Chondrocyte (in vitro differentiated cells): Measurements from ENCODE around the gene MSH5. TPM values are rescaled to one million over a fixed set of nuclear protein-coding genes. Genes with fewer than 3 reads are reported as not detected.

Experiments used
- DNase-seq: peaks from one replicate; pipeline ENCODE4 v3.0.0; 2021; ENCODE audit warnings: mixed read lengths, low spot score
- H3K27ac Mint-ChIP-seq: one replicate; pipeline ENCODE4 v1.8.0; 2021; ENCODE audit warnings: mild to moderate bottlenecking, moderate library complexity, mixed read lengths; ENCODE audit not compliant: unreplicated experiment
- H3K27me3 Mint-ChIP-seq: 2 replicates; pipeline ENCODE4 v1.8.0; 2021; ENCODE audit warnings: low read depth, mixed read lengths
- H3K36me3 Mint-ChIP-seq: 2 replicates; pipeline ENCODE4 v1.8.0; 2021; ENCODE audit warnings: low read depth, mixed read lengths
- H3K4me1 Mint-ChIP-seq: 2 replicates; pipeline ENCODE4 v1.8.0; 2021; ENCODE audit warnings: low read depth, mild to moderate bottlenecking, mixed read lengths
- H3K4me3 Mint-ChIP-seq: one replicate; pipeline ENCODE4 v1.8.0; 2021; ENCODE audit warnings: mild to moderate bottlenecking, moderate library complexity, mixed read lengths; ENCODE audit not compliant: unreplicated experiment
- H3K9me3 Mint-ChIP-seq: 2 replicates; pipeline ENCODE4 v1.8.0; 2021; ENCODE audit warnings: low read depth, mixed read lengths
- CTCF ChIP-seq: fragments of 200-600 bp; sonication (generic); IDR thresholded peaks from 2 replicates; pipeline ENCODE4 v1.5.0; 2021; ENCODE audit warnings: antibody characterized with exemption, mild to moderate bottlenecking, moderate library complexity
- total RNA-seq: library from RNA; stranded (reverse); gene quantifications from 3 replicates; pipeline ENCODE4 v1.2.1, GENCODE V29; 2021

Gene MSH5
- total RNA-seq, 1 donor from 2014 or later = 9.4 TPM

- no peaks in the 10 kb centered on the region for H3K27me3 Mint-ChIP-seq
- no peak overlapping the region for H3K27ac Mint-ChIP-seq
- no peak for DNase-seq
- no peak for TF ChIP-seq CTCF
- peaks cover under 1% of the 10 kb centered on the region for H3K36me3 Mint-ChIP-seq
- H3K4me1 Mint-ChIP-seq = peaks cover 5% of the 10 kb centered on the region
- H3K9me3 Mint-ChIP-seq = no peaks in the 10 kb centered on the region
- no peak overlapping the region for H3K4me3 Mint-ChIP-seq
Measured at GRCh38 chr6:31768363-31769257, 28.8 kb downstream of the MSH5 start.

DNA sequence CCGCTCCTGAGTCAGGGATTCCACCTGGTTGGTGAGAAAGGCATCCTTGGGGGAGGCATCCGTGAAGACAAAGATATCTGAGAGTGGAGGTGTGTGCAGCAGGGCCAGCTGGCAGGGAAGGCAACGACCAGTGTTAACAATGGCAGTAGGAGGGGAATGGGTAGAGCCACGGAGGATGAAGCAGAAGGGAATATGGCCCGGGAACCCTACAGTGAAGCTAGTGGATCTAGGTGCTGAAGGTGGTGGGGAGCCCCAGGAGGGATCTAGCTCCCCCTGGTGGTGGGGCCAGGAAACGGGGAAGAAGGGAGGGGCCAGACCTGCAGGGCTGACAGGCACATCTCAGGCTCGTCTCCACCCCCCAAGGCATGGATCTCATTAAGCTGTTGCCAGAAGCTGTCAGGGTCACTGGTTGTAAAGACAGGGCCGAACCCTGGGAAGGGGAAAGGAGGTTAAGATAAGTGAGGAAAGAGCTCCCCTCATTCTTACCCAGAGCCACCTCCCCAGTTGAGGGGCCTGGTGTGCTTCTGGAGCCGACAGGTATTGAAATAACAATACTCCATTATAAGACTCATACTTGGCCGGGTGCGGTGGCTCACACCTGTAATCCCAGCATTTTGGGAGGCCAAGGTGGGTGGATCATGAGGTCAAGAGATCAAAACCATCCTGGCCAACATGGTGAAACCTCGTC, 30.0 kb downstream of the MSH5 start:
- no peak overlapping the region for H3K27ac Mint-ChIP-seq
- no peak for DNase-seq
- H3K36me3 Mint-ChIP-seq = no peaks in the 10 kb centered on the region
- H3K27me3 Mint-ChIP-seq = no peaks in the 10 kb centered on the region
- H3K9me3 Mint-ChIP-seq = no peaks in the 10 kb centered on the region
- TF ChIP-seq CTCF = peak; percentile 78
- no peaks in the 10 kb centered on the region for H3K4me1 Mint-ChIP-seq
- H3K4me3 Mint-ChIP-seq = no peak overlapping the region

GRCh38 chr6:31770860-31771259, 31.1 kb downstream of the MSH5 start:
- Mint-ChIP-seq H3K9me3 (no peaks in the 10 kb centered on the region), H3K36me3 (no peaks in the 10 kb centered on the region), H3K4me3 (no peak overlapping the region), H3K27ac (no peak overlapping the region), H3K4me1 (no peaks in the 10 kb centered on the region), H3K27me3 (no peaks in the 10 kb centered on the region)
- DNase-seq = no peak
- TF ChIP-seq CTCF = no peak

DNA sequence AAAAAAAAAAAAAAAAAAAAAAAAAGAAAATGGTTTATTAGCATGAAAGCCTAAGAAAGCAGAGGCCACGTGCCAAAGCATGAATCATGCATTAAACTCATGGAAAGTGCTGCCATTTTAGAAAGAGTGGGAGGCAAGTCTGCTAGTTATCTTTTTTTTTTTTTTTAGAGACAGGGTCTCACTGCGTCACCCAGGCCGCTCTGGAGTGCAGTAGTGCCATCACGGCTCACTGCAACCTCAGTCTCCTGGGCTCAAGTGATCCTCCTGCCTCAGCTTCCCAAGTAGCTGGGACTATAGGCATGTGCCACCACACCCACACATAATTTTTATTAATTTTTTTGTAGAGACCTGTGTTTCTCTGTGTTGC, 32.2 kb downstream of the MSH5 start:
- H3K9me3 Mint-ChIP-seq = no peaks in the 10 kb centered on the region
- no peaks in the 10 kb centered on the region for H3K27me3 Mint-ChIP-seq
- H3K36me3 Mint-ChIP-seq = no peaks in the 10 kb centered on the region
- no peak overlapping the region for H3K4me3 Mint-ChIP-seq
- no peak for DNase-seq
- TF ChIP-seq CTCF = no peak
- no peak overlapping the region for H3K27ac Mint-ChIP-seq
- peaks cover 4% of the 10 kb centered on the region for H3K4me1 Mint-ChIP-seq

DNA sequence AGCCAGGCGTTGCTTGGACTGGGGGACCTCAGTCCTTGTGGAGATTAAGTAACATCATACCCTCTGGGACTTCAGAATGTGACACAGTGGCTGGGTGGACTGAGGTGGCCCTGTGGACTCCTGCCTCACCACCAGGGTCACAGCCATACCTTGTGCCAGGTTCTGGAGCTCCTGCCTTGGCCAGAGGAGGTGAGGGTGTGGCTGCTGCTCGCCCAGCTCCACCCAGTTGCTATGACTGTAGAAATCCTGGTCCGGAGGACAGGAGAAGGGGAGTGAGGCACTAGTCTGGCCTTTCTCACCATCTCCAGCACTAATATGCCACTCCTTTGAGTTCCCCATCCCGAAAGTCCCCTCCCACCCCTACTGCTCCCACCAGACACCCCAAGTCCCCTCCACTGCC, 35.4 kb downstream of the MSH5 start:
- no peak for TF ChIP-seq CTCF
- Mint-ChIP-seq H3K36me3 (peaks cover 2% of the 10 kb centered on the region), H3K27me3 (no peaks in the 10 kb centered on the region), H3K27ac (no peak overlapping the region), H3K4me3 (no peak overlapping the region), H3K9me3 (no peaks in the 10 kb centered on the region), H3K4me1 (peaks cover 10% of the 10 kb centered on the region)
- DNase-seq = no peak
